Measurements from ENCODE around the gene MRPS14.
"Not testable (repeated sequence)": the region's sequence is repeated elsewhere in the genome, so short reads cannot be mapped to it uniquely, and the experiment has no call there.

Gene MRPS14

DNA sequence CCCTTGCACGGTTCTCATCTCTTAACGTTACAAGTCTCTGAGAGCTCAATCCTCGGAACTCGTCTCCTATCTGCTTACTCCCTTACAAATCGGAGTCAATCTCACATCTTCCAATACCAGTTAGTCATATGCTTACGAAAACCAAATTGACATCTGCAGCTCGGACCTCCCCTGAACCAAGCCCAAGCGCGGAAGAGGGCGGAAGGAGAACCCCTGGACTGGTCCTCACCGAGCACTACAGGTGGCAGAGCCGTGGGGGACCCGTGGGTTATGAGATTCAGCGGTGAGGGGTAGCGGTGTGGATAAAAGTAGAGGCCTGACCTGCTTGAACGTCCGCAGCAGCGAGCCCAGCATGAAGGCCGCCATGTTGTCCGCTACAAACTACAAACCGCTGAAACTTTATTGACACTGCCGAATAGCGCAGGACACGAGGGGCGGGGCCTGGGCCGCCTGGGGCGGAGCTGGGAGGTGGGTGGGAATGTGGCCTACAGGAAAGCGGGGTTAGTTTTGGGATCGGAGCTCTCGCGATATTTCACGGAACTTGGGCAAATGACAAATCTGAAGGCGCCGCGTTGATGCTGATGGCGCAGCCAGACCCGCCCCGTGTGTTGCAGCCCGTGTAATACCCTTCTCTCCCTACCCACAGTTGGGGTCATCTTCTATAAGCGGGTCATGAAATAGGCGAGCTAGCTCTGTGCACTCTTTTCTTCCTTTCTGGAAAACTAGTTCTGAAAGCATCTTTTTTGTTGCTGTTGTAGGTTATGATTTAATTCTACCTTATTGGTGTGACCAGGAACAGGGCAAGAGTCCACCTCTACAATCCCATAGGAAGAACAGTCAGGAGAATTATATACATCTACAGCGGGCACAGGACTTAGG is at the start of gene MRPS14:
MRPS14 (minus strand) TSS at position 383 of the 879 bp plus-strand sequence; CDS start at position 366, 17 bp downstream.
- DNase-seq (ENCODE audit: low read depth in 3 of 3) = peak; percentile 97 to 98 (median 98)

DNA sequence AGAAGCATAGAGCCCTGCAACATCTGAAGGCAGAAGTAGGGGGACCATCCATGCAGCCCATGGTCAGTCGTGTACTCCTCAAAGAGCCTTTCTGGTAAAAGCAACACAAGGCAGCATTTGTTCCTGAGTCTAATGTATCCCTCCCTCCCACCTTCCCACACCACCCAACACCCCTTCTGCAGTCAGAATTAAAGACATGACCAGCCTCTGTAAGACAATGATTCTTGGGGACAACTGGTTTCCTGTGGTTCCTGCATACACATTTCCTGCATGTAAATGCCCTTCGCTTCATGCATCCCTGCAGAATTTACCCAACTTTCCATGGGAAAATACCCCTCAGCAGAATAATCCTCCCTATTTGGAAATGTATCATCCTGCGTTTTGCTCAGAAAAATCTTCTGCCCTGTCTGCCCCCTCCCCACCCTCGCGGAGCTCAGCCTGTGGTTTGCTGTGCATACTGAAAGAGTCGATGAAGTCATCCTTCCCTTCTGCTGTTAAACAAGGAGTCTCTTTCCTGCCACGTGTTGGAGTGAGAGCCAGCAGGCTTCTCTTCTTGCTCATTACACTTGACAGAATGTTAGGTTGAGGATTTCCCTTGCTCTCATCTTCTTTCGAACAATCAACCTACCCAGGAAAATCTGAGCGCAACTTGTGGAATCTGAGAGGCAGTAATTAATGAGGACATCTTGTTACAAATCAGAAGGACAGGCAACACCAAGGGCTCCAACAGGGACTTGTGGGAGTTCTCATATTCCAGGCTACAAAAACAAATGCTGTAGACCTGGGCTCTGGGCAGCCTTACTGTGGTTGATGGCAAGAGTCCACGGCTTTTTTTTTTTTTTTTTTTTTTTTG is 49.1 kb upstream of the MRPS14 start:
- DNase-seq (ENCODE audit: low read depth in 3 of 3) = no peak

GRCh38 chr1:175071276-175071943 is 48.2 kb upstream of the MRPS14 start:
- DNase-seq (ENCODE audit: low read depth in 3 of 3) = no peak

DNA sequence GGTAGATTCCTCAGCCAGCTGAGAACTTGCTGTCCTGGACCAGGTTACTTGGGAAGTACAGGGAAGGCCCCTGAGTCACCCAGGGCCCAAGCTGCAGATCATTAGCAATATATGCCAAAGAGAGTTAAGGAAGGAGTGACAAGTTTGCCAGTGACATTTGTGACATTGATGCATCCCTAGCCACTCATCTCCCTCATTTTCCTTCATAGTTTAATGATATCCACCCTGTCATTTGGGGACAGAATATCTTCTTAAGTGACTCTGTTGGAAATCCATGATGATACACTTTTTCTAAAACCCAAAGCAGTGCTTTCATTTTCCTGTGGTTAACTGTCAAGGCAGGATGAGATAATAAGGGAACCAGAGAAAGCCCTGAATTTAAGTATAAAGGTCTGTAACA is 47.6 kb upstream of the MRPS14 start:
- no peak for DNase-seq (ENCODE audit: low read depth in 3 of 3)

DNA sequence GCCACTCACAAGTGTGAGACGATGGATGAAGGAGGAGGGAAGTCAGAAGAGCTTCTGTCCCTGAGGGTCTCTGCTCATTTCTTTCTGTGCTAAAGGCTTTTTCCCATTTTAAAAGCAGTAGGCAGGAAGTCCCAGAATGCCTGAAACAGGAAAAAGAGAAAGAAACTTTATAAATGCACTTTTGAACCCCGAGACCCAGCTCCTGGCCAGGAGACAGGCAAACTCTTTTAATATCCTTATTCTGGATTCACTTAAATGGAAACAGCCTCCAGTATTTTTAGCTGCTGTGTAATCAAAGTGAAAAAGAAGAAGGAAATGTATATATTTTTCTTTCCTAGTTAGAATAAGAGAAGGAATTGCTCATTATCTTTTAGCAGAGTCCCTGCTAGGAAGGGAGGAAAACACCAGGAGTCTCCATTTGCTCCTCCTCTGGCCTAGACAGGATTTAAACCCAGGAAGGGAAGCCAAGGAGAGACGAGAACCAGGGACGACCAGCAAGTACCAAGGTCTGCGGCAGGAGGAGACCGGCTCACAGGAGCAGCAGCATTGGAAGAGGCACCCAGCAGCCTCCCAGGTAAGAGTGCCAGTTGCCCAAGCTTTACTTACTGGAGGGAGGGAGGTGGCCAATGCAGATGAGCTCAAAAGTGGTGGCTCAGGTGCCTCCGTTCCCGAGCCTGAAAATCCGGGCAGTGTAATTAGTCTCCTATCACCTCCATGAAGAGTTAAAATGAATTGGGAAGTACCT is 44.3 kb upstream of the MRPS14 start, which contains the start of gene TNN:
TNN (plus strand) TSS at position 472 of the 745 bp plus-strand sequence. CDS start 9,586 bp downstream, outside the sequence.
- DNase-seq (ENCODE audit: low read depth in 3 of 3) = no peak

- no peak for DNase-seq (ENCODE audit: low read depth in 3 of 3)
Measured at GRCh38 chr1:175062858-175063257, 39.6 kb upstream of the MRPS14 start.

DNA sequence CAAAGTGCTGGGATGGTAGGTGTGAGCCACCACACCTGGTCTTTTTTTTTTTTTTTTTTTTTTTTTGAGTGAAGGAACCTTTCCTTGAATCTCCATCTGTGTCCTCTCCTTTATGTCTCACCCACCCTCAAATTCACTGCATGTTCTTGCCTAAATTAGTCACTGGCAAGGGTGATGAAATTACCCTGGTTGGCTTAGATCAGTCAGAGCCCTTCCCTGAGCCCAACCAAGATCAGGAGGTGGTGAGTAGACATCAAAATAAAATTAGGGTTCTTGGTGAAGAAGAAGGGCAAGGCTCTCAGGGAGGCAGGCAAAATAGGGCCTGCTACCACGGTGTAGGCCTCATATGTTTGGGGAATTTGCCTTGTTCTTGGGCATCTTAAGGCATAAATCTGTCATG is 39.1 kb upstream of the MRPS14 start:
- no peak for DNase-seq (ENCODE audit: low read depth in 3 of 3)

- no peak for DNase-seq (ENCODE audit: low read depth in 3 of 3)
Measured at GRCh38 chr1:175054736-175055135, 31.5 kb upstream of the MRPS14 start.

- DNase-seq (ENCODE audit: low read depth in 3 of 3) = no peak
Measured at GRCh38 chr1:175050992-175051391, 27.8 kb upstream of the MRPS14 start.

DNA sequence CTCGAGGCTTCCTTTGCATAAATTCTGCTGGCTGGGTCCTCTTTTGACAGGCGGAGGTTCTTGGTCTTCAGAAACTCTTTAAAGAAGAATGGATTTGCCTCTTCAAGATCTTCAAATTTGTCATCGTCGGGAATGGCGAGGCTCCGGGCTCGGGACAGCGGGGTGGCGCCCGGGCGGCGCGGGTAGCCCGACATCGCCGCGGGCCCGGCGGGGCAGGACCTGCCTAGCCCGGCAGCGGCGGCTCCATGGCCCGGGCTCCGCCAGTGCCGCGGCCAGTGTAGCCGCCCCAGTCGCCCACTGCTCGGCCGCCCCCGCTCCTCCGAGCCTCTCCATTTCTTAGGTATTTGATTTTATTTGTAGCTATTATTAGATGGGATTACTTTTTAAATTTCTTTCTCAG is 22.3 kb upstream of the MRPS14 start:
- DNase-seq (ENCODE audit: low read depth in 3 of 3) = no peak

GRCh38 chr1:175045097-175045496 is 21.9 kb upstream of the MRPS14 start:
- no peak for DNase-seq (ENCODE audit: low read depth in 3 of 3)

DNA sequence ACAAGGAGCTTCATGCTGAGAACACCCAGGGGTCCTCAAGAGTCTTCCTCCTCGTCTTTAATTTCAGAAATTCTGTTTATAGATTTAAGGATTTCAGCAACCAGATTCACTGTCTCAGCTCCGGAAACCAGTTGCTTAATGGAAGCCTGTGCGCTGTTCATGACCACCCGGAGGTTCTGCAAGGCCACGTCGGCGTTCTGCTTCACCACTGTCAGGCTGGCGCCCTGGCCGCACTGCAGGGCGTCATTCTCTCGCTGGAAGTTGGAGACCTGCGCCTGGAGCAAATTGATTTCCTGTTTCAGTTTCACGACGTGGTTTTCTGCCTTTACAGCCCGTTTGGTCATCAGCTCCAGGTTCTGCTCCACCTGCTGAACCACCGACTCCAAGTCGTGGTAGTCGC is 21.4 kb upstream of the MRPS14 start:
- not testable (repeated sequence) for DNase-seq (ENCODE audit: low read depth in 3 of 3)

- DNase-seq (ENCODE audit: low read depth in 3 of 3) = no peak
Measured at GRCh38 chr1:175043824-175044223, 20.6 kb upstream of the MRPS14 start.

GRCh38 chr1:175042650-175043049 is 19.4 kb upstream of the MRPS14 start:
- no peak for DNase-seq (ENCODE audit: low read depth in 3 of 3)

GRCh38 chr1:175040324-175040879 is 17.2 kb upstream of the MRPS14 start:
- DNase-seq (ENCODE audit: low read depth in 3 of 3) = no peak

- DNase-seq (ENCODE audit: low read depth in 3 of 3) = no peak
Measured at GRCh38 chr1:175037416-175037815, 14.2 kb upstream of the MRPS14 start.

DNA sequence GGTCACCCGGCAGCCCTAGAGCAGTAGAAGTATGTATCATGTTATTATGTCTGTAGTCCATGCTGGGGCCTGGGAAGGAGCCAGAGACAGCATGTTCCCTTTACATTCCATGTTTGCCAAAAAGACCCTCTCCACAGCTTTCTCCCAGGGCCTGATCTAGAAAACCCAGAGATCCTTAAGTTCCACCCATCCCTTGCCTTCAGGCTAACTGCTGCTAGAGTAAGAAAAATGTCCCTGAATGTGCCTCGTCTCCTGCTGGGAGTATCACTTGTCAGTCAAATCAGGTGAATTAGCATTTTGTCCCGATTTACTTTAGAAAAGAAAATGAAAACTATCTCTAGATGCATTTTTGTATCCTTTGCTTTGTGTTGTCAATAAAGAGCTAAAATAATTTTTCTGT is 13.3 kb upstream of the MRPS14 start:
- DNase-seq (ENCODE audit: low read depth in 3 of 3) = no peak

GRCh38 chr1:175035865-175036264 is 12.6 kb upstream of the MRPS14 start:
- DNase-seq (ENCODE audit: low read depth in 3 of 3) = no peak

- DNase-seq (ENCODE audit: low read depth in 3 of 3) = no peak
Measured at GRCh38 chr1:175034775-175035174, 11.6 kb upstream of the MRPS14 start.

GRCh38 chr1:175033953-175034352 is 10.7 kb upstream of the MRPS14 start:
- DNase-seq (ENCODE audit: low read depth in 3 of 3) = no peak

DNA sequence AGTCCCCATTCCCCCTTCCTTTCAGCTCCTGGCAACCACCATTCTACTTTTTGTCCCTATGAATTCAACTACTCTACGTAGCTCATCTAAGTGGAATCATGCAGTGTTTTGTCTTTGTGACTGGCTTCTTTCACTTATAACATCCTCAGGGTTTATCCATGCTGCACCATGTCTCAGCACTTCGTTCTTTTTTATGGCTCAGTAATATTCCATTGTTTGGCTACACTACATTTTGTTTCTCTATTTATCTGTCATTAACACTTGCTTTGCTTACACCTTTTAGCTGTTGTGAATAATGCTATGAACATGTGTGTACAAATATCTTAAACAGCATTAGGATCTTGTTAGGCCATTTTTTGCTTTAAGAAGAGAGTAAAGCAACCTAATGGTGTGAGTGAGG is 1.5 kb upstream of the MRPS14 start:
- no peak for DNase-seq (ENCODE audit: low read depth in 3 of 3)

Data from stimulated activated CD4-positive, alpha-beta T cell treated with anti-CD3 and anti-CD28 coated beads, TNF-alpha, amount 100 ng/mL, for 4 hours (primary cell).